ENCODE results near the gene CPD.

DNA sequence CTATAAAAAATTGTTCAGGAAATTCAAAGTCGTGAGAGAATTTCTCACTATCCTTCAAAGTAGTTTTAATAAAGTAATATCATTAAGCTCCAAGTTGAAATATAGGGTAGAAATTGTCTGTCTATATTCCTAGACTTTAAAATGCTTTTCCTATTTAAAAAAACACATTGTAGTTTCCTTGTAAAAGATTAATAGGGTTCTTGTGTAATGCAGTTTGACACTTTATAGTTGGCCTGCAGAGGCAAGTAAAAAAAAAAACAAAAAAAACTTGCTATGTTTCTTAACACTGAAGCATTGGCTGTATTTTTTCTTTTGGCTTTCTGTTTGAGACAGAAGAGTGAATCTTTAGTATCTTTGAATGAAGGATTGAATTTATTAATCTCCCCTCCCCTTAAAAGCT lies 17.4 kb downstream of the CPD start:
- TF ChIP-seq POLR2A (IDR thresholded peaks at IDR 0.05), result no peak
- TF ChIP-seq, protein P1, sequence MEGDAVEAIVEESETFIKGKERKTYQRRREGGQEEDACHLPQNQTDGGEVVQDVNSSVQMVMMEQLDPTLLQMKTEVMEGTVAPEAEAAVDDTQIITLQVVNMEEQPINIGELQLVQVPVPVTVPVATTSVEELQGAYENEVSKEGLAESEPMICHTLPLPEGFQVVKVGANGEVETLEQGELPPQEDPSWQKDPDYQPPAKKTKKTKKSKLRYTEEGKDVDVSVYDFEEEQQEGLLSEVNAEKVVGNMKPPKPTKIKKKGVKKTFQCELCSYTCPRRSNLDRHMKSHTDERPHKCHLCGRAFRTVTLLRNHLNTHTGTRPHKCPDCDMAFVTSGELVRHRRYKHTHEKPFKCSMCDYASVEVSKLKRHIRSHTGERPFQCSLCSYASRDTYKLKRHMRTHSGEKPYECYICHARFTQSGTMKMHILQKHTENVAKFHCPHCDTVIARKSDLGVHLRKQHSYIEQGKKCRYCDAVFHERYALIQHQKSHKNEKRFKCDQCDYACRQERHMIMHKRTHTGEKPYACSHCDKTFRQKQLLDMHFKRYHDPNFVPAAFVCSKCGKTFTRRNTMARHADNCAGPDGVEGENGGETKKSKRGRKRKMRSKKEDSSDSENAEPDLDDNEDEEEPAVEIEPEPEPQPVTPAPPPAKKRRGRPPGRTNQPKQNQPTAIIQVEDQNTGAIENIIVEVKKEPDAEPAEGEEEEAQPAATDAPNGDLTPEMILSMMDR (IDR thresholded peaks at IDR 0.05), result no peak
